NCI-H146 treated with DMSO at 0.1 percent for 48 hours (cell line): ENCODE measurements around the gene SEPTIN5.
"Not testable (repeated sequence)": the region's sequence is repeated elsewhere in the genome, so short reads cannot be mapped to it uniquely, and the experiment has no call there.

Experiments used
- DNase-seq: peaks from one replicate; lab custom pipeline; 2025; ENCODE audit not compliant: unreplicated experiment; lab: John Stamatoyannopoulos, UW

Gene SEPTIN5

DNA sequence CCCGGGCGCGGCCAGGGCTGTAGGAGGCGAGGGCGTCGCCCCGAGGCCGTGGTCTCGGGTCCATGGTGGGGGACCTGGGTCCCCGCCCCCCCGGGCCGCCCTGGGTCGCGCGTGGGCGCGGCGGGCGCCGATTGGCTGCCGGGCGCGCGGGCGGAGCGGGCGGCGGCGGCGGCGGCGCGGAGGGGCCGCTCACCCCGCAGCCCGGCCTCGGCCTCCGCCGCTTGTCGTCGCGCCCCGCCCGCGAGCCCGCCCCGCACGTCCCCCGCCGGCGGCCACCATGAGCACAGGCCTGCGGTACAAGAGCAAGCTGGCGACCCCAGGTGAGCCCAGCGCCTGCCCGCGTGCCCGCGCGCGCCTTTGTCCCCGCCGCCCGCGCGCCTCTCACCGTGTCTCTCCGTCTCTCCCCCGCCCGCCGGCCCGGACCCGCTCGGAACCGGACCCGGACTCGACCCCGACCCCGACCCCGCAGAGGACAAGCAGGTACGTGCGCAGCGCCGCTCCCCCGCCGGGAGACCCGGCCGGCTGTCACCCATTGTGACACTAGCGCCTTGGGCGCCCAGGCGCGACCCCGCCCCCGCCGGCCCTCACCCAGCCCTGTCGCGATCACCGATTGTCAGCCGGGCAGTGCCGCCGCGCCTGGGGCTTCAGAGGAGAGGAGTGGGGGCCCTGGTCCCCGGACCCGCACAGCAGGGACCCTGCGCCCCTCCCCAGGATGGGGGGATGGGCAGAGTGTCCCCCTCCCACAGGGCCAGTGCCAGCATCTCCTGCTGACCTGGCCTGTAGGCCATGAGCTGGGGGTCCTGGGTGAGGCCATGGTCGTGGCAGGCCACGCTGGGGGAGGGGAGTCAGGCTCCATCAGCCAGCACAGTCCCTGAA is at the start of gene SEPTIN5:
Gene SEPTIN5 (plus strand): TSS at position 192 of the 876 bp plus-strand sequence. CDS start 86 bp downstream, at position 278.
- no peak for DNase-seq

DNA sequence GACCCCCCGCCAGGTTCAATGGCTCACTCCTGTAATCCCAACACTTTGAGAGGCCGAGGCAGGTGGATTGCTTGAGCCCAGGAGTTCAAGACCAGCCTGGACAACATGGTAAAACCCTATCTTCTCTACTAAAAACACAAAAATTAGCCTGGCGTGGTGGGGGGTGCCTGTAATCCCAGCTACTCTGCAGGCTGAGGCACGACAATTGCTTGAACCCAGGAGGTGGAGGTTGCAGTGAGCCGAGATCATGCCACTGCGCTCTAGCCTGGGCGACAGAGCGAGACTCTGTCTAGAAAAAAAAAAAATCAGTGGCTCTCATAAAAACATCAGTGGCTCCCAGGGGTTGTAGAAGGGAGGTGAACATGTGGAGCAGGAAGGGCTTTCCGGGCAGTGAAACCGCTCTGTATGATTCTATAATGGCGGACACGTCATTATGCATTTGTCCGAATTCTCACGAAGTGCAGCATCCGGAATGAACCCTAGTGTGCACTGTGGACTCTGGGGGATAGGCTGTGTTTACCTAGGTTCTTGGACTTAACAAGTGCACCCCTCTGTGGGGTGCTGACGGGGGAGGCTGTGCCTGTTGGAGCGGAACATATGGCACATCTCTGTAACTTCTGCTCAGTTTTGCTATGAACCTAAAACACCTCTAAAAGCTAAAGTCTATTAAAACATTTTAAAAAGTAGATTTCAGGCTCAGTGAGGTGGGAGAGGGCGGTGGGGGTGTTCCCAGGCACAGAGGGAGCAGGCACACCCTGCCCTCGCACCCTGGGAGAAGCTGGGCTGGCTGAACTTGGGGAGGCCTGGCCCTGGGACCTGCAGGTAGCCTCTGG is 49.1 kb upstream of the SEPTIN5 start:
- DNase-seq: no peak

DNA sequence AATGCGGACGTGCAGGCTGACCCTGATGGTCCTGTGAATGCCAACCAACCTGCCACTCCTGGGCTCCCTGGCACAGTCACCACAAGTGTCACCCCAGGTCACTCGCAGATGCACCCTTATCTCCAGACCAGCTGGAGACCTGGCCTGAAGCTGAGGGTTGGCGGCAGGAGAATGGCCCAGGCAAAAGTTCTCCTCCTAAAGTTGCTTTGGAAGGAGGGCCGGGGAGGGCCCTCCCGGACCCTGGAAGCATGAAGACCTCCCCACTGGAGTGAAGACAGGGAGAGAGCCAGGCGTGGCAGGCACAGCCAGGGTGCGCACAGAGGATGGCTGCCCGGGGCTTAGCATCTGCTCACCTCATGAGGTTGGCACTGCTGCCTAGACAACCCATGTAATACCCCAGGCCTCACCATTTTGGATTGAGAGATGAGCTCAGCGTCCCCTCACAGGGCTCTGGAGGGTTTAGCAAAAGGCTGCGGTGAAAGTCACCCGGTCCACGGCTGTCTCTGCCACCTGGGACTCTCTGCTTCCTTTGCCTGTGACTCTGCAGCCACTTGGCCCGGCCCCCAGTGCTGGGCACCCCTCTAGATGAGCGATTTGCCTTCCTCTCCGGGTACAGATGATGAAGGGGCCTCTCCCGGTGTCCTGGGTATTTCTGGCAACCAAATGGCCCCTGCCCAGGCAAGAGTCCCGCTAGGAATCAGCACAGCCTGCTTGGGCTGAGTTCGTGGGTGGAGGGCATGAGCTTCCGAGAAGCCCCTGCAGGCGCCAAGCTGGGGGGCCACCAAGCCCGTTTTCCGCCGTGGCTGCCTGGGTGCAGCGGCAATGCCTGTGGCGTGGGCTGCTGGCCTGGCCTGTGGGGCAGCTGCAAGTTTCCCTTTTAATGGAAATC is 48.3 kb upstream of the SEPTIN5 start:
- DNase-seq: no peak

DNA sequence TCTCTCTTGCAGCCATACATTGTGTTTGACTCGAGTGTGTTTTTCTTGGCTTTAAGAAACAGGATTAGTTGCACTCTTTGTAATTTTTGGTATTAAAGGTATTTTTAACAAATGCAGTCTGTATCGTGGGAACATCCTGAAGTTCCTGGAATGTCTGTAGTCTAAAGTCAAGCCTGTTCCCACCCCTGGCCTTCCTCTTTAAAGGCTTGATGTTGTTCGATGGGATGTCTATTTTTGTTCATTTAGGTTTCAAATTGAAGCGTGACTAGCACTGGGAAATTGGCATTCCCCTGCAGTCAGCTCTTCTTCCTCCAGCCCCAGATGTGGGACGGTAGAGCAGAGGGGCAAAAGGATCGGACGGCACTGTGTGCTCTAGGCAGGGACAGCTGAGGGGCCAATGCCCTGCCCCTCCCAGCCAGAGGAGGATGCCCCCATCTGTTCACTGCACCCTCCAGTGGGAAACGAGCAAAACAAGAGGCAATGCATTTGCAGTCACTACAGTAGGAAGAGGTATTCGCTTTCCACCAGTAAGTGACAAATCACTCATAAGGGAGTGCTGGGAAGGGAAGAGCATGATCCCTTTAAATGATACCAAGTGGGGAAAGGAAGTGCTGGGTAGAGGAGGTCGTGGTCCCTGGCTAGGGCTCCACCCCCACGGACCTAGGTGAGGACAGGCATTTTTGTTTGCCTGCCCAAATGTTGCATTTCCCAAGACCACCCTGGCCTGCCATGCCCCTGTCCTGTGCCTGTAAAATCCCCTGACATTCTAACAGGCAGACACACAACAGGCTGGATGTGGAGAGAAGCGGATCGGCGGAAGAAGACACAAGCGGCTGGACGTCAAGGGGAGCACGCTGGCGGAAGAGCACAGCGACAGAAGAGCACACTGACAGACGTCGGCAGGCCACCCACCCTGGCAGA is 47.4 kb upstream of the SEPTIN5 start:
- no peak for DNase-seq

DNA sequence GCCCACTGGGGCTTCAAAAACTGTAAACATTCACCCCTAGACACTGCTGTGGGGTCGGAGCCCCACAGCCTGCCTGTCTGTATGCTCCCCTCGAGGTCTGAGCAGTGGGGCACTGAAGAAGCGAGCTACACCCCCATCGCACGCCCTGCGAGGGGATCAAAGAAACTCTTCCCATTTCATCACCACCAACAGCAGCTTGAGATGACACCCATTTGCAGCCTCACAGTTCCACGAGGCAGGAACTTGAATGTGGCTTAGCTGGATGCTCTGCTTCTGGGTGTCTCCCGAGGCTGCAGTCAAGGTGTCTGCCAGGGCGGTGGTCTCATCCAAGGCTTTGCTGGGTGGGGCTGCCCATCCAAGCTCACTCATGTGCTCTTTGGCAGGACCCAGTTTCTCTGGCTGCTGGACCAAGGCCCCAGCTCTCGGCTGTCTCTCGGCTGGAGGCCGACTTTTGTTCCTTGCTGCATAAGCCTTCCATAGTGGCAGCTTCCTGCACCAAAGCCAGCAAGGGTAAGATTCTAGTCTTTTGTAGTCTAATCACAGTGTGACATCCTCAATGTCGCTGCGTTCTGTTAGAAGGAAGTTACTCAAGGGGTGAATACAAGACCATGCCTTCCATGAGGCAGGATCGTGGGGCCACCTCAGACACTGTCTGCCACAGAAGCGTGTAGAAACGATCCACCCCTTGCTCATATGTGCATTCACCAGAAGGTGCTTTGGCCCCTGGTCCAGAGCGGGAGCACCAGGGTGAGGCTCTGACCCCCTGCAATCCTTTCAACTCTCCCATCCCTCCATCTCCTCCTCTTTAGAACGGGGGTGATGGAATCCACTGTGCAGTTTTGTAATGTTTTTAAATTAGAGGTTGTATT is 46.2 kb upstream of the SEPTIN5 start:
- DNase-seq: no peak

DNA sequence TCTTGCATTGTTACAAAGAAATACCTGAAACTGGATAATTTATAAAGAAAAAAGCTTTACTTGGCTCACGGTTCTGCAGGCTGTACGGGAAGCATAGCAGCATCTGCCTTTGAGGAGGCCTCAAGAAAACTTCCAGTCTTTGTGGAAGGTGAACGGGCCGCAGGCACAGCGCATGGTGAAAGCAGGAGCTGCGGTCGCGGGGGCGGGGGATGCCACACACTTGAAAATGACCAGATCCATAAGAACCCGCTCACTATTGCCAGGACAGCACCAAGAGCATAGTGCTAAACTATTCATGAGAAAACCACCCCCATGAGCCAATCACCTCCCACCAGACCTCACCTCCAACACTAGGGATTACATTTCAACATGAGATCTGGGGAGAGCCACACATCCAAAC is 45.6 kb upstream of the SEPTIN5 start:
- no peak for DNase-seq

DNA sequence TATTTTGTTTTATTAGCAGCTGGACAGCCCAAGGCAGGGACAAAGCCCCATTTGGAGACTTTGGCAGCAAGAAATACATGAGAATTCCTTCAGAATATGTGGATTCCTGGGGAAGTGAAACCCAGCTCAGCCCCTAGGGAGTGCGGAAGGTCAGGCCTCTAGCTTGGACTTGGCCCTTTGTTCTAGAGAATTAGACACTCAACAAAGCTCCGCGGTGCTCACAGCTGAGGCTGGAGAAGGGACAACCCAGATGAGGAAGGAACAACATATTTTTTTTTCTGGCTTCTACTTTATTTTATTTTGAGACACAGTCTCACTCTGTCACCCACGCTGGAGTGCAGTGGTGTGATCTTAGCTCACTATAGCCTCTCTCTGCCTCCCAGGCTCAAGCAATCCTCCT is 44.7 kb upstream of the SEPTIN5 start:
- DNase-seq: no peak

GRCh38 chr22:19671316-19671715 is 43.0 kb upstream of the SEPTIN5 start:
- no peak for DNase-seq

- no peak for DNase-seq
Observed at GRCh38 chr22:19672054-19672776, 42.1 kb upstream of the SEPTIN5 start.

GRCh38 chr22:19673660-19674059 is 40.6 kb upstream of the SEPTIN5 start:
- DNase-seq: no peak

GRCh38 chr22:19674129-19674928 is 40.0 kb upstream of the SEPTIN5 start:
- no peak for DNase-seq

DNA sequence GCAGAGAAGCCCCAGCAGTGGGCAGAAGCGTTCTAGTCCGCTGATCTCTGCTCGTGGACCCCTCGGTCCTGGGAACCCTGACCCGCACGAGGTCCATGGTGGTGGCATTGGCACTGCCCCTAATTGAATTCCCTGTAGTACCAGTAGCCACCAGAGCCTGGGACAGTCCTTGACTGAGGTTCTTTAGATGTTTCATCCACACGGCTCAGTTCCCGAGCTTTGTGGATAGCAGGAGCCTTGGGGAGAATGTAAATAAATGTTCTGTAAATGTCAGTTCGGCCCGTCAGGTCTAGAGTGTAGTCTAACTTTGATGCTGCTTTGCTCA is 39.4 kb upstream of the SEPTIN5 start:
- no peak for DNase-seq

GRCh38 chr22:19675428-19675827 is 38.9 kb upstream of the SEPTIN5 start:
- no peak for DNase-seq

- DNase-seq: not testable (repeated sequence)
Observed at GRCh38 chr22:19676437-19676836, 37.9 kb upstream of the SEPTIN5 start.

DNA sequence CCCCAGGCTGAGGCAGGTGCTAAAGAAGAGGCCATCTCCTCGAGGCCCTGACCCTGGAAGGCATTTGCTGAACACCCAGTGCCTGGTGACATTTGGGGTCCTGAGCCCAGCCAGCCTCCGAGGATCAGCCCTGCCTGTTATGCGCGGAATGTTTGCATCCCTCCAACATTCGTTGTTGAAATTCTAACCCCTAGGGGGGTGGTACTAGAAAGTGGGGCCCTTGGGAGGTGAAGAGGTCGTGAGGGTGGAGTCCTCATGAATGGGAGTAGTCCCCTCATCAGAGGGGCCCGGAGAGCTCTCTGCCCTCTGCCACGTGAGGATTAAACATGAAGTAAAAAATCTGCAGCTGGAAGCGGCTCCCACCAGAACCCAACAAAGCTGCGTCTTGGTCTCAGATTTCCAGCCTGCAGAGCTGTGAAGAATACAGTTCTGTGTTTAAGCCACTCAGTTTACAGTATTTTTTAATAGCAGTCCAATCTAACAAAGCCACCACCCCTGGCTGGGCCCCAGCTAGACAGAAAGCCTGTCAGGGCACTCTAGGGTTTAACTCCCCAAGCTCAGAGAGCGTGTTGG is 35.3 kb upstream of the SEPTIN5 start:
- no peak for DNase-seq

DNA sequence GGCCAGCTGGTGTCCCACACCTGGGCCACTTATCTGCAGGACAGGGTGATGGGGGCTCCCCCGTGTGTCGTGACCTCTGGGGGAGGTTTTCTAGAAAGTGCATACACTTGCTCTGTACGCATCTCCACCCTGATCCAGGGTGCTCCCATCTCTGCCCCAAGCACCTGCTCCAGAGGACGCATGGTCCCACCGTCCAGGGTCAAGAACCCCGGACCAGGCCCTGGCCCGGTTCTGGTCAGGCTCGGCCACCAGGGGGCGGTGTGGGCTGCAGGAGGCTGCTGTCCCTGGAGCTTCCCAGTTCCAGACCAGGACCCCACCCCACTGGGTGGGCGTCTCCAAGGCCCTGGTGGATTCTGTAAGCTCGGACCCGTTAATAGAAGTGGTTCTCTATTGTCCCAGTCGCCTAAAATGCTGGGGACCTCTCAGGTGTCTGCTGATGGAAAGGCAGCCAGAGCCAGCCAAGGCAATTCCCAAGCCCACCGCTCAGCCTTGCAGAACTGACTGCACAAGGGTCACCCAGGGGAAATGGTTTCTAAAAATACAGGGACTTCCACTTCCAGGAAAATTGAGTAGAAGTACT is 34.7 kb upstream of the SEPTIN5 start:
- DNase-seq: no peak

DNA sequence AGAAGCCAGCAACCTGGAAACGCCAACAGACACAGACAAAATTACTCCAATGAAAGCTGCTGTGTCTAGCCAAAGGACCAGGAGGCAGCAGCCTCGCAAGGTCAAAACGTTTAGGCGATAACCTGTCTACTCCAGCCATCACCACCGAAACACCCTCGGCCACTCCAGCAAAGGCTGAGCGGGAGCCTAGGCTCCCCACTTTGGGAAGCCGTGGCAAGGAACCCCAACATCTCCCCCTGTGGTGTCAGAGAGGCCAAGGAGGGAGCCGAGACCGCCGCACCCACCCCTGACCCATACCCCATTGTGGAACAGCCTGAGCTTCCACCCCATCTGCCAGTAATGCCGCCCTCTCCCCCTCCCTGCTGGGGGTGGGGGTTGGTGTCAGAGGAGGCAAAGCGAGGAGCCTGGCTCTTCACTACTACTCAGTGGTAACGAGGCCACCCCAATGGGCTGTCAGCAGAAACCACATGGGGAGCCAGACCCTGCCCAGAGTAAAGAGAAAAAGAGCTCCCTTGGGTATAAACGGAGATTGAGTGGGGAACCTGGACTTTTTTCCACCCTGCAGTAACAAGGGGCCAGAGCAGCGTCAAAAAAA is 33.9 kb upstream of the SEPTIN5 start:
- no peak for DNase-seq
